Measurements from ENCODE around the gene ASXL2. TPM values are rescaled to one million over a fixed set of nuclear protein-coding genes. Genes with fewer than 3 reads are reported as not detected.

Gene ASXL2
- total and polyA plus RNA-seq, 12 donors: 1.8 to 34.0 (median 28.6) TPM

DNA sequence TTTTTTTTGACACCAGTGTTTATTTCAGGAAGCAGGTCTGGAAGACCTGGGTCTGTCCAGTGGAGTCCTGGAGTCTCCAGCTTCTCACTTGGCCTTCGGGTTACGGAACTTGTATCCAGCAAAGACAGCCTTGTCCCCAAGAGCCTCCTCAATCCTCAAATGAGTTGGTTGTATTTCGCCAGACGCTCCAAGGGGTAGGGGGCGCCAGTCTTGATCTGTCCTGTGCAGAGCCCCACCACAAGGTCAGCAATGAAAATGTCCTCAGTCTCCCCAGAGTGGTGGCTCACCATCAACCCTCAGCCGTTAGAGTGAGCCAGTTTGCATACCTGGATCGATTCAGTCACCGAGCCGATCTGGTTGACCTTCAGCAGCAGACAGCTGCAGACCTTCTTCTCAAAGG is 21.9 kb downstream of the ASXL2 start:
- no peak overlapping the region for H3K27ac ChIP-seq
- no peaks in the 10 kb centered on the region for H3K9me3 ChIP-seq
- 96 to 97% methylated on average over 9 of the region's 9 CpGs for WGBS, 2 donors
- ATAC-seq: no peak
- TF ChIP-seq, protein P1, sequence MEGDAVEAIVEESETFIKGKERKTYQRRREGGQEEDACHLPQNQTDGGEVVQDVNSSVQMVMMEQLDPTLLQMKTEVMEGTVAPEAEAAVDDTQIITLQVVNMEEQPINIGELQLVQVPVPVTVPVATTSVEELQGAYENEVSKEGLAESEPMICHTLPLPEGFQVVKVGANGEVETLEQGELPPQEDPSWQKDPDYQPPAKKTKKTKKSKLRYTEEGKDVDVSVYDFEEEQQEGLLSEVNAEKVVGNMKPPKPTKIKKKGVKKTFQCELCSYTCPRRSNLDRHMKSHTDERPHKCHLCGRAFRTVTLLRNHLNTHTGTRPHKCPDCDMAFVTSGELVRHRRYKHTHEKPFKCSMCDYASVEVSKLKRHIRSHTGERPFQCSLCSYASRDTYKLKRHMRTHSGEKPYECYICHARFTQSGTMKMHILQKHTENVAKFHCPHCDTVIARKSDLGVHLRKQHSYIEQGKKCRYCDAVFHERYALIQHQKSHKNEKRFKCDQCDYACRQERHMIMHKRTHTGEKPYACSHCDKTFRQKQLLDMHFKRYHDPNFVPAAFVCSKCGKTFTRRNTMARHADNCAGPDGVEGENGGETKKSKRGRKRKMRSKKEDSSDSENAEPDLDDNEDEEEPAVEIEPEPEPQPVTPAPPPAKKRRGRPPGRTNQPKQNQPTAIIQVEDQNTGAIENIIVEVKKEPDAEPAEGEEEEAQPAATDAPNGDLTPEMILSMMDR (IDR thresholded peaks at IDR 0.05): no peak
- no peak overlapping the region for H3K4me3 ChIP-seq
- H3K36me3 ChIP-seq: peaks cover 0 to 10% (median 0%) of the 10 kb centered on the region in 9 donors
- DNase-seq: no peak
- H3K4me1 ChIP-seq: peaks cover 0 to 46% (median 10%) of the 10 kb centered on the region in 9 donors
- intact Hi-C loops (cut with DNase I): loop anchor here in 6 of 10 donors (10.0 kb wide), 4 partner anchors 78 to 288 kb away; no protein-coding TSS in a partner anchor
- no peaks in the 10 kb centered on the region for H3K27me3 ChIP-seq

DNA sequence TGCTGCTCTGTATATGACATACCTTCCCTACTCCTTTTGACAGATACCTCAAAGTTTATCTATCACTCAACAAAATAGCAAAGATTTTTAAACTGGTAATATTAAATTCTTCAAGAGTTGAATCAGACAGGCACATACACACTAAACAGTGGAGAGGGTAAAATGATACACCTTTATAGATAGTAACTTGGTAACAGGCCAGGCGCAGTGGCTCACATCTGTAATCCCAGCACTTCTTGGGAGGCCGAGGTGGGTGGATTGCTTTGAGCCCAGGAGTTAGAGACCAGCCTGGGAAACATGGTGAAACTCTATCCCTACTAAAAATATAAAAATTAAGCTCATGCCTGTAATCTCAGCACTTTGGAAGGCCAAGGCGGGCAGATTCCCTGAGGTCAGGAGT is 23.2 kb downstream of the ASXL2 start:
- intact Hi-C loops (cut with DNase I): loop anchor here in 6 of 10 donors (10.0 kb wide), 4 partner anchors 80 to 290 kb away; no protein-coding TSS in a partner anchor
- peaks cover 0 to 10% (median 0%) of the 10 kb centered on the region in 9 donors for H3K36me3 ChIP-seq
- ATAC-seq: no peak
- H3K27ac ChIP-seq: no peak overlapping the region
- TF ChIP-seq, protein P1 (IDR thresholded peaks at IDR 0.05): no peak
- no peak overlapping the region for H3K4me3 ChIP-seq
- no peaks in the 10 kb centered on the region for H3K9me3 ChIP-seq
- WGBS, 2 donors: 89 to 91% methylated on average over 3 of the region's 3 CpGs
- no peaks in the 10 kb centered on the region for H3K27me3 ChIP-seq
- H3K4me1 ChIP-seq: peaks cover 0 to 55% (median 14%) of the 10 kb centered on the region in 9 donors
- no peak for DNase-seq

DNA sequence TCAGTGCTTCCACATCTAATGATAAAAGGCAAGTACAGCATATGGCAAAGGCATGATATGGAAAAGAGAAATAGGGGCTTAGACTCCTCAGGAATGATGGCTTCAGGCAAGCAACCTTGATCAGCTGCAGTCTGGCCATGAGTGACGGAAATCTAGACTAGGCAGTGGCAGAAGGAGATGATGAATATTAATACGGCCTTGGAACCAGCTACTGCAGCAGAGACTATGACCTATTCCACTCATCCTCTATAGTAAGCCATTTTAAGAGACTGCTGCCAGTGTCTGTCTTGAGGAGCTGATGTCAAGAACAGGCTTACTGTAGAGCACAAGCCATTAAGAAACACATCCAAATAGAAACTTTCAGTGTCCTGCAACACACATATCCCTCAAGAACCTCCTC is 23.7 kb downstream of the ASXL2 start:
- no peak for ATAC-seq
- Histone ChIP-seq H3K36me3 (peaks cover 0 to 10% (median 0%) of the 10 kb centered on the region in 9 donors), H3K27ac (no peak overlapping the region), H3K27me3 (no peaks in the 10 kb centered on the region), H3K4me3 (no peak overlapping the region), H3K4me1 (peaks cover 0 to 55% (median 14%) of the 10 kb centered on the region in 9 donors), H3K9me3 (no peaks in the 10 kb centered on the region)
- TF ChIP-seq, protein P1 (IDR thresholded peaks at IDR 0.05): no peak
- DNase-seq: no peak
- WGBS, 2 donors: 87 to 94% methylated on average over 2 of the region's 2 CpGs
- intact Hi-C loops (cut with DNase I): loop anchor here in 8 of 10 donors (5.0 to 10.0 kb wide), 7 partner anchors 80 to 290 kb away; no protein-coding TSS in a partner anchor

DNA sequence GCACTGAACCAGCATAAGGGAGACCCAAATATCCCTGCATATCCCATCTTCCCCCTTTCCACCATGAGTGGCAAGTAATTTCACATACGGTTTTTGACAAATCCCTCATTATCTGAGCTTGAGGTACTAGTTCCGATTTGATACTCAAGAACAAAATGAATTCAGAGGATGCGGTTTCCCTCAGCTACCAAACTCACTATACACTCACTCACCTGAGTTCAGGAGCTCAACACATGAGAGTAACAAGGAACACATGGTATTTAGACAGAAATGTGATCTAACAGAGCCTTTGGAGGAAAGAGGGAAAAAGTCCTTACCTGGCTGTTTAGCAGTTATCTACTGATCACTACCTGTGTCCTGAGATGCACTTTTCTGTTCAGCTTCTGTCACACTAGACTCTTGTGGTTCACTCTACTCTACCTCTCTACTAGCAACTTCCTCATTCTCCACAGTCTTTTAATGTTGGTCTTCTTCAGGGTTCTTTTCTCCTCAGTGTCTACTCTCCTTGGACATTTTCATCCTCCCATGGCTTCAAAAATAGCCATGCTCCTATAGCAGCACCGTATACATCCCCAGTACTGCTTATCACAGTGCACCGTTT is 25.1 kb downstream of the ASXL2 start:
- 80 to 83% methylated on average over 5 of the region's 5 CpGs for WGBS, 2 donors
- no peak for ATAC-seq
- Histone ChIP-seq H3K36me3 (peaks cover 0 to 10% (median 0%) of the 10 kb centered on the region in 9 donors), H3K27me3 (no peaks in the 10 kb centered on the region), H3K4me3 (no peak overlapping the region), H3K9me3 (no peaks in the 10 kb centered on the region), H3K27ac (no peak overlapping the region), H3K4me1 (peaks cover 0 to 55% (median 14%) of the 10 kb centered on the region in 9 donors)
- TF ChIP-seq, protein P1 (IDR thresholded peaks at IDR 0.05): no peak
- no peak for DNase-seq
- intact Hi-C loops (cut with DNase I): loop anchor here in 8 of 10 donors (5.0 to 10.0 kb wide), 7 partner anchors 82 to 292 kb away; no protein-coding TSS in a partner anchor
